ENCODE data around the gene SLC22A12. TPM values are rescaled to one million over a fixed set of nuclear protein-coding genes. Genes with fewer than 3 reads are reported as not detected.
A peak's percentile ranks its signal among the peaks of the same experiment; 100 is the strongest.

The SLC22A12 gene
- polyA plus RNA-seq, 2 of the 4 experiments (the other 2 are of a cell fraction): not detected

DNA sequence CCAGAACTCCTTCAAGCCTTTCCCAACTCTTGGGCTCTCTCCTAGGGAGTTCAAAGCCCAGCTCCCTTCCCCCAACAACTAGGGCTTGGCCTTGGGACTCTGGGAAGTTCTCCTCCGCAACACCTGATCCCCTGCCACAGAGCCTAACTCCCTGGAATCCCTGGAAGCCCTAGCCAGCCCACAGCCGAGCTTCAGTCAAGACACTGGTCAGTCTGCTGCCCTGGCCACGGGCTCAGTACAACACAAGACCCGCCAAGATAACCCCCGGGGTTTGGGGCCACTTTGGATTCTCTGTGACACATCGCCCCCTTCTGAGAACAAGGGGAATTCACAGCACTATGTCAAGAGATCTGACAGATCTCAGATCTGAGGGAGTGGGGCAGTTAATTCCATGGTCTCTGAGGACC is 58.3 kb downstream of the SLC22A12 start:
- no peak overlapping the region for H3K4me3 ChIP-seq
- no peaks in the 10 kb centered on the region for H3K4me1 ChIP-seq
- DNase-seq (ENCODE audit: low read depth in 1 of 2, low spot score in 1 of 2) (peak; percentile 39 to 48), FAIRE-seq (no peak), ATAC-seq (peak in 1 of 2 experiments; percentile 12; a peak in 3 of 6 replicates)
- TF ChIP-seq TFCP2L1 (CRISPR knock-in tag; IDR thresholded peaks at IDR 0.05) (no peak), RAD21 (conservative IDR thresholded peaks at IDR 0.05 in 1 of 2, IDR thresholded peaks at IDR 0.05 in 1 of 2) (peak; percentile 70 to 72), SMC3 (IDR thresholded peaks at IDR 0.05) (peak; percentile 58), GATA3 (IDR thresholded peaks at IDR 0.05; ENCODE audit: borderline replicate concordance) (no peak)
- TF ChIP-seq, protein P1, sequence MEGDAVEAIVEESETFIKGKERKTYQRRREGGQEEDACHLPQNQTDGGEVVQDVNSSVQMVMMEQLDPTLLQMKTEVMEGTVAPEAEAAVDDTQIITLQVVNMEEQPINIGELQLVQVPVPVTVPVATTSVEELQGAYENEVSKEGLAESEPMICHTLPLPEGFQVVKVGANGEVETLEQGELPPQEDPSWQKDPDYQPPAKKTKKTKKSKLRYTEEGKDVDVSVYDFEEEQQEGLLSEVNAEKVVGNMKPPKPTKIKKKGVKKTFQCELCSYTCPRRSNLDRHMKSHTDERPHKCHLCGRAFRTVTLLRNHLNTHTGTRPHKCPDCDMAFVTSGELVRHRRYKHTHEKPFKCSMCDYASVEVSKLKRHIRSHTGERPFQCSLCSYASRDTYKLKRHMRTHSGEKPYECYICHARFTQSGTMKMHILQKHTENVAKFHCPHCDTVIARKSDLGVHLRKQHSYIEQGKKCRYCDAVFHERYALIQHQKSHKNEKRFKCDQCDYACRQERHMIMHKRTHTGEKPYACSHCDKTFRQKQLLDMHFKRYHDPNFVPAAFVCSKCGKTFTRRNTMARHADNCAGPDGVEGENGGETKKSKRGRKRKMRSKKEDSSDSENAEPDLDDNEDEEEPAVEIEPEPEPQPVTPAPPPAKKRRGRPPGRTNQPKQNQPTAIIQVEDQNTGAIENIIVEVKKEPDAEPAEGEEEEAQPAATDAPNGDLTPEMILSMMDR (IDR thresholded peaks at IDR 0.05): peak; percentile 49
- TF ChIP-seq, protein P2, sequence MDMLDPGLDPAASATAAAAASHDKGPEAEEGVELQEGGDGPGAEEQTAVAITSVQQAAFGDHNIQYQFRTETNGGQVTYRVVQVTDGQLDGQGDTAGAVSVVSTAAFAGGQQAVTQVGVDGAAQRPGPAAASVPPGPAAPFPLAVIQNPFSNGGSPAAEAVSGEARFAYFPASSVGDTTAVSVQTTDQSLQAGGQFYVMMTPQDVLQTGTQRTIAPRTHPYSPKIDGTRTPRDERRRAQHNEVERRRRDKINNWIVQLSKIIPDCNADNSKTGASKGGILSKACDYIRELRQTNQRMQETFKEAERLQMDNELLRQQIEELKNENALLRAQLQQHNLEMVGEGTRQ (IDR thresholded peaks at IDR 0.05): no peak
- H3K4me2 ChIP-seq: no peak overlapping the region
- WGBS (ENCODE audit: missing lambda C conversion rate): 50% methylated on average over 2 of the region's 6 CpGs
- CTCF ChIA-PET: interaction anchor here (0.5 to 13.7 kb wide), 15 partner anchors 10 to 296 kb away, joined by 3 to 255 read pairs (median 8); no protein-coding TSS in a partner anchor
- no peak overlapping the region for H3K27ac ChIP-seq
- H3K9me3 ChIP-seq: no peaks in the 10 kb centered on the region
- POLR2A ChIA-PET: no interaction called here

DNA sequence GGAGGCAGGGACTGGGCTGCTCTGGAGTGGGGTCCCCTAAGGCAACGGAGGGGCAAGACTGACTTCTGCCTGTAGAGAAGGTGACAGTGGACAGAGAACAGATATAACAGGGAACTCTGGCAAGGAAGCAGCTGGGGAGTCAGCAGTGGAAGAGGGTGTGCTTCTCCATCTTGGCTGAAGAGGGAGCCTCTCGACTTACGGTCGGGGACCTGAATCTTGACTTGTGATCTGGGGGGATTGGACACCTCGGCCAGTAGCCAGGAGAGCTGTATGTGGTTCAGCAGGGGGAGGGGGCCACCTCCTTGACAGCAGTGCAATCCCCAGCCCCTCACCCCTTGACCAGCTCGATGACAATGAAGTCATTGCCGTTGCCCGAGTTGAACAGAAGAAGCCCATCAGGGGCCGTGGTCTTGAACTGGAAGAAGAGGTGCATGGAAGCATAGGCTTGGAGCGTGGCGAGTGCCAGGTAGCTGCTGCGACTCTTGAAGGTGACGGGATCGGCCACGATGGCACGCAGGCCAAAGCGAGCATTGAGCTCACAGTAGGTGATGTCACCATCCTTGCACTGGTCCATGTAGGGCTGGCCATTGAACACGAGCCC is 60.0 kb downstream of the SLC22A12 start:
- POLR2A ChIA-PET: interaction anchor here (1.0 kb wide), 1 partner anchor 38 kb away, joined by 3 read pairs; no protein-coding TSS in a partner anchor
- WGBS (ENCODE audit: missing lambda C conversion rate): 47% methylated on average over 18 of the region's 18 CpGs
- no peak for FAIRE-seq

More for the DNA sequence above, 60.0 kb downstream of the SLC22A12 start:
- Histone ChIP-seq H3K9me3 (no peaks in the 10 kb centered on the region), H3K4me2 (no peak overlapping the region), H3K4me3 (no peak overlapping the region), H3K27ac (no peak overlapping the region), H3K4me1 (peaks cover 3% of the 10 kb centered on the region; the same call in 2 of the 3 replicates)
- CTCF ChIA-PET: interaction anchor here (0.6 to 13.7 kb wide), 25 partner anchors 8 to 298 kb away, joined by 3 to 255 read pairs (median 6); no protein-coding TSS in a partner anchor
- DNase-seq (ENCODE audit: low read depth in 1 of 2, low spot score in 1 of 2): peak; percentile 50 to 63
- ATAC-seq: peak in 1 of 2 experiments; percentile 61; a peak in 3 of 6 replicates
- TF ChIP-seq TP53 (CRISPR knock-in tag; IDR thresholded peaks at IDR 0.05): no peak
- no peak for TF ChIP-seq POLR2A (IDR thresholded peaks at IDR 0.05; ENCODE audit: low read length)
- TF ChIP-seq, protein P1 (IDR thresholded peaks at IDR 0.05): peak; percentile 23; the same call in 1 of the 3 replicates
- no peak for TF ChIP-seq NR3C1 (IDR thresholded peaks at IDR 0.05)
- TF ChIP-seq ZNF302 (CRISPR knock-in tag; IDR thresholded peaks at IDR 0.05): no peak
- no peak for TF ChIP-seq POLR2AphosphoS2 (conservative IDR thresholded peaks at IDR 0.05; ENCODE audit: low read length)
- 0 out of 3 replicates have a peak, but pooled peaks have one; percentile 9 for TF ChIP-seq SMC3 (IDR thresholded peaks at IDR 0.05)
- no peak for TF ChIP-seq RNF2 (IDR thresholded peaks at IDR 0.05; ENCODE audit: borderline replicate concordance, low read depth)
- TF ChIP-seq RAD21 (conservative IDR thresholded peaks at IDR 0.05 in 1 of 2, IDR thresholded peaks at IDR 0.05 in 1 of 2): peak in 1 of 2 experiments; percentile 42; a peak in 2 of 5 replicates
- TF ChIP-seq CHD2 (IDR thresholded peaks at IDR 0.05; ENCODE audit: low read length, partially characterized antibody): no peak
- TF ChIP-seq, protein P3, sequence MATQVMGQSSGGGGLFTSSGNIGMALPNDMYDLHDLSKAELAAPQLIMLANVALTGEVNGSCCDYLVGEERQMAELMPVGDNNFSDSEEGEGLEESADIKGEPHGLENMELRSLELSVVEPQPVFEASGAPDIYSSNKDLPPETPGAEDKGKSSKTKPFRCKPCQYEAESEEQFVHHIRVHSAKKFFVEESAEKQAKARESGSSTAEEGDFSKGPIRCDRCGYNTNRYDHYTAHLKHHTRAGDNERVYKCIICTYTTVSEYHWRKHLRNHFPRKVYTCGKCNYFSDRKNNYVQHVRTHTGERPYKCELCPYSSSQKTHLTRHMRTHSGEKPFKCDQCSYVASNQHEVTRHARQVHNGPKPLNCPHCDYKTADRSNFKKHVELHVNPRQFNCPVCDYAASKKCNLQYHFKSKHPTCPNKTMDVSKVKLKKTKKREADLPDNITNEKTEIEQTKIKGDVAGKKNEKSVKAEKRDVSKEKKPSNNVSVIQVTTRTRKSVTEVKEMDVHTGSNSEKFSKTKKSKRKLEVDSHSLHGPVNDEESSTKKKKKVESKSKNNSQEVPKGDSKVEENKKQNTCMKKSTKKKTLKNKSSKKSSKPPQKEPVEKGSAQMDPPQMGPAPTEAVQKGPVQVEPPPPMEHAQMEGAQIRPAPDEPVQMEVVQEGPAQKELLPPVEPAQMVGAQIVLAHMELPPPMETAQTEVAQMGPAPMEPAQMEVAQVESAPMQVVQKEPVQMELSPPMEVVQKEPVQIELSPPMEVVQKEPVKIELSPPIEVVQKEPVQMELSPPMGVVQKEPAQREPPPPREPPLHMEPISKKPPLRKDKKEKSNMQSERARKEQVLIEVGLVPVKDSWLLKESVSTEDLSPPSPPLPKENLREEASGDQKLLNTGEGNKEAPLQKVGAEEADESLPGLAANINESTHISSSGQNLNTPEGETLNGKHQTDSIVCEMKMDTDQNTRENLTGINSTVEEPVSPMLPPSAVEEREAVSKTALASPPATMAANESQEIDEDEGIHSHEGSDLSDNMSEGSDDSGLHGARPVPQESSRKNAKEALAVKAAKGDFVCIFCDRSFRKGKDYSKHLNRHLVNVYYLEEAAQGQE (IDR thresholded peaks at IDR 0.05): no peak

Other genes with a start within 250 kb of the SLC22A12 start
- gene RPS6KA4, start 232.1 kb upstream of the SLC22A12 start, polyA plus RNA-seq (2011; rRNA removed): 19.1 and 21.4 TPM in 2 replicates
- gene RPS6KA4, start 232.1 kb upstream of the SLC22A12 start, polyA plus RNA-seq (2017; fragmentation: RNase III; extraction: RNeasy Plus Mini Kit Qiagen cat#74134 plus additional on column Dnase treatment): 34.5 to 40.4 TPM (median 35.9 TPM) in 3 replicates
- 0.19 and 0.23 TPM in 2 replicates for gene SLC22A11, start 35.3 kb upstream of the SLC22A12 start, polyA plus RNA-seq (2011; rRNA removed)
- 0.07 to 0.17 TPM (median 0.16 TPM) in 3 replicates for gene SLC22A11, start 35.3 kb upstream of the SLC22A12 start, polyA plus RNA-seq (2017; fragmentation: RNase III; extraction: RNeasy Plus Mini Kit Qiagen cat#74134 plus additional on column Dnase treatment)
- gene NRXN2, start 132.0 kb downstream of the SLC22A12 start, polyA plus RNA-seq (2011; rRNA removed): not detected in 2 replicates
- gene NRXN2, start 132.0 kb downstream of the SLC22A12 start, polyA plus RNA-seq (2017; fragmentation: RNase III; extraction: RNeasy Plus Mini Kit Qiagen cat#74134 plus additional on column Dnase treatment): 0.04 to 0.17 TPM (median 0.07 TPM) in 3 replicates
- gene RASGRP2, start 152.9 kb downstream of the SLC22A12 start, polyA plus RNA-seq (2011; rRNA removed): 0.88 and 0.95 TPM in 2 replicates
- gene RASGRP2, start 152.9 kb downstream of the SLC22A12 start, polyA plus RNA-seq (2017; fragmentation: RNase III; extraction: RNeasy Plus Mini Kit Qiagen cat#74134 plus additional on column Dnase treatment): 0.89 to 1.1 TPM (median 0.94 TPM) in 3 replicates
- 0.22 and 0.40 TPM in 2 replicates for gene PYGM, start 168.8 kb downstream of the SLC22A12 start, polyA plus RNA-seq (2011; rRNA removed)
- gene PYGM, start 168.8 kb downstream of the SLC22A12 start, polyA plus RNA-seq (2017; fragmentation: RNase III; extraction: RNeasy Plus Mini Kit Qiagen cat#74134 plus additional on column Dnase treatment): 0.23 to 0.51 TPM (median 0.39 TPM) in 3 replicates
- gene SF1, start 187.3 kb downstream of the SLC22A12 start, polyA plus RNA-seq (2011; rRNA removed): 88.8 and 104 TPM in 2 replicates
- gene SF1, start 187.3 kb downstream of the SLC22A12 start, polyA plus RNA-seq (2017; fragmentation: RNase III; extraction: RNeasy Plus Mini Kit Qiagen cat#74134 plus additional on column Dnase treatment): 268 to 341 TPM (median 310 TPM) in 3 replicates
- gene MAP4K2, start 212.0 kb downstream of the SLC22A12 start, polyA plus RNA-seq (2011; rRNA removed): 9.4 and 10.2 TPM in 2 replicates
- 8.4 to 10.6 TPM (median 9.9 TPM) in 3 replicates for gene MAP4K2, start 212.0 kb downstream of the SLC22A12 start, polyA plus RNA-seq (2017; fragmentation: RNase III; extraction: RNeasy Plus Mini Kit Qiagen cat#74134 plus additional on column Dnase treatment)
- 17.0 and 18.5 TPM in 2 replicates for gene MEN1, start 219.3 kb downstream of the SLC22A12 start, polyA plus RNA-seq (2011; rRNA removed)
- gene MEN1, start 219.3 kb downstream of the SLC22A12 start, polyA plus RNA-seq (2017; fragmentation: RNase III; extraction: RNeasy Plus Mini Kit Qiagen cat#74134 plus additional on column Dnase treatment): 30.2 to 35.5 TPM (median 34.7 TPM) in 3 replicates